Activated T-cell treated with anti-CD3 and anti-CD28 coated beads for 4 hours (primary cell): ENCODE measurements around the gene TENM3.

Experiments used
- DNase-seq: peaks from one replicate; pipeline ENCODE4 v3.0.0-alpha.2; 2020

TENM3 gene

GRCh38 chr4:182577411-182577810, 334.2 kb downstream of the TENM3 start:
- DNase-seq, result no peak

DNA sequence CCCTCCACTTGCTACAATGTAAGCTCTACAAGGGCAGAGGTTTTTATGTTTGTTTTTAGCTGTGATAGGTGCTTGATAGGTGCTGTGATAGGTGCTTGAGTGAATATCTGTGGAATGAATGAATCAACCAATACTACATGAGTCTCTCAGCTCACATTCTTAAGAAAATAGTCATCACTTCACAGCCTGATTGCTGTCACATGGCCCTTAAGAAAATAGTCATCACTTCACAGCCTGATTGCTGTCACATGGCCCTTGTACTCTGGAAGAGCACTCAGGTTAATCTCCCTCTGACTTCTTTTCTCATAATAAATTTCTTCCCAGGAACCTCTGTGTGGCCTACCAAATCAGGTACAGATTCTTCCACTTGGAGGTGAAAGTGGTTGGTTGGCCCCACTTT, 335.2 kb downstream of the TENM3 start:
- DNase-seq, result no peak

GRCh38 chr4:182582245-182582644, 339.0 kb downstream of the TENM3 start:
- no peak for DNase-seq

- no peak for DNase-seq
Measured at GRCh38 chr4:182583703-182584415, 340.7 kb downstream of the TENM3 start.

- no peak for DNase-seq
Measured at GRCh38 chr4:182585321-182585720, 342.1 kb downstream of the TENM3 start.

DNA sequence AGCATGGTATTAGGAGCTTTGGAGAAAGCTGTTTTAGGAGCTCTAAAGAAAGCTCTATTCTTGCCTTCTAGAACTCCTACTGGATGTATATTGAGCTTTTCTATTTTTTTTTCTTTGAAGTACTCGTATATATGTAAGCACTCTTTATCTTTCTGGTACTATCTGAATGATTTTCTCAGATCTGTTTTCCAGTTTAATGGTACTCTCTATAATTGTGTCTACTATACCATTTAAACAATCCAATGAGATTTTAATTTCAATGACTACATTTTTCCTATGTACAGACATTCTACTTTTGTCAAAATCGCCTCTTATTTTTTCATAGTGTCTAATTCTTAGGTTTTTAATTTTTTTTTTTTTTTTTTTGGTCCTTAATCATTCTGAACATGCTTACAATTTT, 345.9 kb downstream of the TENM3 start:
- DNase-seq, result no peak

DNA sequence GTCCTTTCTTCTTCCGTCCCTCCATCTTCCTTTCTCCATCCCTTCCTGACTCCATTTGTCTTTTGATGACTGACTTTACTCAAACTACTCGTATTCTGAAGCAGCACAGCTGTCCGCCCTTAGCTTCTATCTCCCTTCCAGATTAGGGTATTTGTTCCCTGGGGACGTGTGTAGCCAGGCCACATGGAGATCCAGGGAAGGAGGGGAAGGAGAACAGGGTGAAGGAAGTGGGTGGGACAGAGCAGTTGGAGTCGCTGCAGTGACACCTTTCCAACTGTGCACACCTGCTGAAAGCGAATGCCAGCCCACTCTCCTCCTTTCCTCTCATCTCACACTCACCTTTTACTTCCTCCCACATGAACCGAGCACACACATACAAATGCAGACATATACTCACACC, 350.2 kb downstream of the TENM3 start:
- DNase-seq, result no peak

- DNase-seq, result no peak
Measured at GRCh38 chr4:182593864-182594263, 350.7 kb downstream of the TENM3 start.

GRCh38 chr4:182600093-182600492, 356.9 kb downstream of the TENM3 start:
- no peak for DNase-seq

DNA sequence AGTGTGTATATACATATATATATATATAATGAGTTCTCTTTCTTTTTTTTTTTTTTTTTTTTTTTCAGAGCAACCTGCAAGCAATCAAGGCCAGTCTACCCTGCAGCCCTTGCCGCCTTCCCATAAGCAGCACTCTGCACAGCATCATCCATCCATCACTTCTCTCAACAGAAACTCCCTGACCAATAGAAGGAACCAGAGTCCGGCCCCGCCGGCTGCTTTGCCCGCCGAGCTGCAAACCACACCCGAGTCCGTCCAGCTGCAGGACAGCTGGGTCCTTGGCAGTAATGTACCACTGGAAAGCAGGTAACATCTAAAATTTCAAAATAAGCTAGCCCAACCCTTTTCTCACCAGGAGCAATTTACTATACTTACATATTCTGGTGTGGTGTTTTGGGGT, 357.7 kb downstream of the TENM3 start:
- DNase-seq, result no peak

DNA sequence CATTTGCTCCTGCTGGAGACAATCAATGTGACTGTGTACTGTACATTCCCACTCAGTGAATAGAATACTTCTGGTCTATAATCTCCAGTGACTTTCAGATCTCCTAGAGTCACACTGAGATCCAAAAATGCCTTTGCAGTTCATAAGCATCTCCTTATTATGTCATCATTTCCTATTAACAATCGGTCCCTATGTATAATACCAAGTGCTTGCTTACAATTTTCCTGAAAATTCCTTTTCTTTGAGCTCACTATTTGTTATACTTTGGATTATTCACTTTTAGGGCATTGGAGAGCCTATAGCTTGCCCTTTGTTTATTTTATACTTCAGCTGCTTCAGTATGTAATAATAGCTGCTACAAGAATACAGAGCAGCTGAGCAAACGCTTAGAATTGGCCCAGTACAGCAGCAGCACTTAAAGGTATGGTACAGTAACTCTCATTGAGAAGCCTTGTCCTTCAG, 361.0 kb downstream of the TENM3 start:
- DNase-seq, result no peak

GRCh38 chr4:182604953-182605352, 361.8 kb downstream of the TENM3 start:
- no peak for DNase-seq

DNA sequence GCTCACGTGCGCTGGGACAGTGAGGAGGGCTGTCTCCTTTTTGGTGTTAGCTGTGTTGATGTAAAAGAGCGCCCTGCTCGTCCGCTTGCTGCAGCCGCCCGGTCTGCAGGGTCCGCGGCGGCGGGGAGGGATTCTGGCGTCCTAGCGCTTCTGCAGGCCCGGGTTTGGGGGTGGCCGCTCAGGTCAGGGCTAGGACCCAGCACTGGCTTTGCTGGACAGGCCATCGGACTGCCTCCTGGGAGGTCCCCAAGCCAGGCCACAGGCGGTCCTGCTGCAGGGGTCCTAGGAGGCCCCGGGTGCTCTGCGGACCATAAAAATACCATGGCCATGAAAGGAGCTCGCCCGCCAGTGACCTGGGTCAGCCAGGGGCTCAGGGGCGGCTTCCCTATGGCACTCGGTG, 365.3 kb downstream of the TENM3 start:
- DNase-seq, result no peak

GRCh38 chr4:182616476-182616875, 373.3 kb downstream of the TENM3 start:
- no peak for DNase-seq

GRCh38 chr4:182619660-182620059, 376.5 kb downstream of the TENM3 start:
- DNase-seq, result no peak

- no peak for DNase-seq
Measured at GRCh38 chr4:182620111-182620980, 377.1 kb downstream of the TENM3 start.

GRCh38 chr4:182624281-182624680, 381.1 kb downstream of the TENM3 start:
- DNase-seq, result no peak

- DNase-seq, result no peak
Measured at GRCh38 chr4:182625193-182625592, 382.0 kb downstream of the TENM3 start.

- DNase-seq, result no peak
Measured at GRCh38 chr4:182627996-182628395, 384.8 kb downstream of the TENM3 start.

DNA sequence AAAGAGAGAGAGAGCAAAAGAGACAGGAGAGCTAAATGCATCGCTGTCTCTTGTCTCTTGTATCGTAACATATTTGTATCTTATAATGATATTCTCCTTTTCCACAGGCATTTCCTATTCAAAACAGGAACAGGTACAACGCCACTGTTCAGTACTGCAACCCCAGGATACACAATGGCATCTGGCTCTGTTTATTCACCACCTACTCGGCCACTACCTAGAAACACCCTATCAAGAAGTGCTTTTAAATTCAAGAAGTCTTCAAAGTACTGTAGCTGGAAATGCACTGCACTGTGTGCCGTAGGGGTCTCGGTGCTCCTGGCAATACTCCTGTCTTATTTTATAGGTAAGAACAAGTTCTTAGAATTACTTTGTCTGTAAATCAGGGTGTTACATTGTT, 385.3 kb downstream of the TENM3 start:
- DNase-seq, result no peak

- no peak for DNase-seq
Measured at GRCh38 chr4:182629096-182629495, 385.9 kb downstream of the TENM3 start.

DNA sequence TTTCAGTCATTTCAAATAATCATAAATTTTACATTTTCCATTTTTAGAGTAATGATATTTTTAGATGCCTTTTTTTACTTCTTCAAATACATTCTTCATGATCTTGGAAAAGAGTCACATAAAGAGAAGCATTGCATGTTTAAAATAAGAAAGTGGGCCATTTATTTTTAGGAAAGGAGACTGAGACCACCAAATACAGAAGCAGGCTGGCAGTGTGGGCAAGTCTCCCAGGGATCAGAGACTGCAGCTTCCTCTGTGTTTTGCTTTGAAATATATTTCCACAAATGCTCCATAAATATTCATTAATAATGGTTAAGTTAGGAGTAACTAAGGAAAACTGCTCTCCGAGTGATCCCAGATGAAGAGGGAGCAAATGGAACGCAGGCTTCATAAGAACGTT, 397.3 kb downstream of the TENM3 start:
- DNase-seq, result no peak

- no peak for DNase-seq
Measured at GRCh38 chr4:182640932-182641331, 397.7 kb downstream of the TENM3 start.

DNA sequence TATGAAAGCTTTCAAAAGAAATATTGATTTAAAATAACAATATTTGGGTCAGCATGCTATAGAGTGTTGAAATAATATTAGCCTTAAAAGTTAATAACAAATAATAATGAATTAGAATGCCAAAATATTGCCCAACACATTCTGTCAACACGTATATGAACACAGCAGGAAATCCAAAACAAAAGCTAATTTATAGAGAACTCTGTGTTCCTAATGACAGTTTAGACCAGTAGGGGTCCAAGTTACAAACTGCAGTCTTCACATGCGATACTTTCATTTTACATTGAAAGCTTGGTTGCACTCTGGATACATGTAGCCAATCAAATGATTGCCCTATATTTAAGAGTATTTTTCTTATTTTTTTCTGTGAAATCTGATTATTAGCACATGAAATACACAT, 399.6 kb downstream of the TENM3 start:
- no peak for DNase-seq
